Neuronal stem cell (in vitro differentiated cells): ENCODE data around the gene SLC9A5.

ENCODE experiments used
- DNase-seq: peaks from one replicate; pipeline ENCODE4 v3.0.0-alpha.2; 2013; ENCODE audit warnings: low spot score
- H2AFZ ChIP-seq: one replicate; pipeline ENCODE4 v1.6.1; 2013; ENCODE audit warnings: mild to moderate bottlenecking, low read length, inconsistent platforms
- H2AK5ac ChIP-seq: 2 replicates; pipeline ENCODE4 v1.6.1; 2013; ENCODE audit warnings: low read depth, mild to moderate bottlenecking, inconsistent platforms, low read length, moderate library complexity, mixed read lengths
- H2BK120ac ChIP-seq: 2 replicates; pipeline ENCODE4 v1.6.1; 2013; ENCODE audit warnings: low read depth, mild to moderate bottlenecking, inconsistent platforms, low read length, moderate library complexity, mixed read lengths
- H2BK12ac ChIP-seq: one replicate; pipeline ENCODE4 v1.6.1; 2013; ENCODE audit warnings: low read length, inconsistent platforms
- H2BK15ac ChIP-seq: 2 replicates; pipeline ENCODE4 v1.6.1; 2013; ENCODE audit warnings: mild to moderate bottlenecking, low read length, inconsistent platforms, mixed read lengths
- H2BK5ac ChIP-seq: one replicate; pipeline ENCODE4 v1.6.1; 2013; ENCODE audit warnings: inconsistent platforms, mild to moderate bottlenecking, low read length, moderate library complexity
- H3K14ac ChIP-seq: one replicate; pipeline ENCODE4 v1.6.1; 2013; ENCODE audit warnings: low read length, inconsistent platforms
- H3K18ac ChIP-seq: 2 replicates; pipeline ENCODE4 v1.6.1; 2013; ENCODE audit warnings: low read length, inconsistent platforms
- H3K23ac ChIP-seq: 2 replicates; pipeline ENCODE4 v1.6.1; 2013; ENCODE audit warnings: low read depth, mild to moderate bottlenecking, mixed read lengths, low read length, inconsistent platforms; ENCODE audit not compliant: poor library complexity
- H3K27ac ChIP-seq: replicated peaks from 3 replicates; pipeline ENCODE4 v1.5.1; 2013; ENCODE audit warnings: low read length, inconsistent platforms
- H3K27me3 ChIP-seq, 3 experiments: 2 replicates each; pipeline ENCODE4 v1.6.1; 2013; ENCODE audit warnings: low read length in 3 of 3, mild to moderate bottlenecking in 2 of 3, inconsistent platforms in 1 of 3, low read depth in 1 of 3, mixed read lengths in 1 of 3, moderate library complexity in 1 of 3; ENCODE audit not compliant: control insufficient read depth in 3 of 3, insufficient read depth in 3 of 3
- H3K36me3 ChIP-seq, 2 donors: replicated peaks in 1 of 2; 2 replicates each; pipeline ENCODE4 v1.6.1; 2013; ENCODE audit warnings: low read length in 2 of 2; ENCODE audit not compliant: control insufficient read depth in 2 of 2, insufficient read depth in 2 of 2
- H3K4ac ChIP-seq: 2 replicates; pipeline ENCODE4 v1.6.1; 2013; ENCODE audit warnings: inconsistent platforms, mild to moderate bottlenecking, low read length, moderate library complexity
- H3K4me1 ChIP-seq, 2 donors: 1 replicate in 1 of 2; 2 replicates in 1 of 2; pipeline ENCODE4 v1.6.1; 2013; ENCODE audit warnings: low read length in 2 of 2, low read depth in 1 of 2; ENCODE audit not compliant: control insufficient read depth in 2 of 2, insufficient read depth in 1 of 2
- H3K4me2 ChIP-seq: one replicate; pipeline ENCODE4 v1.6.1; 2013; ENCODE audit warnings: mild to moderate bottlenecking, low read length, inconsistent platforms; ENCODE audit not compliant: insufficient read depth, poor library complexity, severe bottlenecking
- H3K4me3 ChIP-seq, 2 donors: 2 replicates each; pipeline ENCODE4 v1.5.1; 2013; ENCODE audit warnings: low read length in 2 of 2, mild to moderate bottlenecking in 2 of 2, inconsistent platforms in 1 of 2, moderate library complexity in 1 of 2
- H3K79me1 ChIP-seq: one replicate; pipeline ENCODE4 v1.6.1; 2013; ENCODE audit warnings: low read depth, mild to moderate bottlenecking, inconsistent platforms, low read length, moderate library complexity
- H3K9ac ChIP-seq: one replicate; pipeline ENCODE4 v1.6.1; 2013; ENCODE audit warnings: mild to moderate bottlenecking, low read depth, low read length, inconsistent platforms; ENCODE audit not compliant: poor library complexity
- H3K9me3 ChIP-seq, 2 donors: replicated peaks in 1 of 2; 2 replicates each; pipeline versions ENCODE3 to v1.6.1; 2013; ENCODE audit warnings: low read length in 2 of 2, mild to moderate bottlenecking in 2 of 2, inconsistent platforms in 1 of 2, low read depth in 1 of 2, mixed read lengths in 1 of 2, moderate library complexity in 1 of 2; ENCODE audit not compliant: control insufficient read depth in 2 of 2, insufficient read depth in 1 of 2
- H4K8ac ChIP-seq: one replicate; pipeline ENCODE4 v1.6.1; 2013; ENCODE audit warnings: low read depth, mild to moderate bottlenecking, inconsistent platforms, low read length, moderate library complexity
- H4K91ac ChIP-seq: one replicate; pipeline ENCODE4 v1.6.1; 2013; ENCODE audit warnings: low read length, low read depth, mild to moderate bottlenecking, inconsistent platforms; ENCODE audit not compliant: poor library complexity
- WGBS, 2 donors: extraction: QIAGEN DNeasy Blood & Tissue Kit; methylation state at CpG; one replicate each; pipeline ENCODE4 v1.1.7; 2013; ENCODE audit warnings: missing lambda C conversion rate in 2 of 2, mixed read lengths in 1 of 2; ENCODE audit not compliant: insufficient read length in 2 of 2, insufficient replicate concordance in 1 of 2; ENCODE audit errors: extremely low coverage in 2 of 2; 5-methylcytosine and 5-hydroxymethylcytosine counted together

SLC9A5 gene

GRCh38 chr16:67258161-67258835 is 9.5 kb downstream of the SLC9A5 start:
- Histone ChIP-seq H2BK15ac (no peak overlapping the region), H2BK120ac (no peak overlapping the region), H3K23ac (peak overlapping the region; percentile 3), H3K79me1 (peaks cover 2% of the 10 kb centered on the region), H2AK5ac (no peak overlapping the region), H3K27ac (no peak overlapping the region), H3K27me3 (no peaks in the 10 kb centered on the region), H3K18ac (no peak overlapping the region), H2BK5ac (no peak overlapping the region), H2AFZ (no peak overlapping the region), H3K36me3 (no peaks in the 10 kb centered on the region), H3K4me1 (no peaks in the 10 kb centered on the region), H4K91ac (no peak overlapping the region), H4K8ac (no peak overlapping the region), H3K4me3 (no peak overlapping the region), H3K14ac (peak overlapping the region; percentile 63), H3K9ac (no peak overlapping the region), H3K4ac (no peak overlapping the region), H3K4me2 (no peak overlapping the region), H2BK12ac (no peak overlapping the region), H3K9me3 (no peaks in the 10 kb centered on the region)
- DNase-seq, result no peak
- no CpG with 5 or more reads among the region's 11 CpGs for WGBS, 2 donors

GRCh38 chr16:67259705-67260104 is 10.9 kb downstream of the SLC9A5 start:
- Histone ChIP-seq H3K4me1 (no peaks in the 10 kb centered on the region), H3K9ac (peak overlapping the region; percentile 72)

GRCh38 chr16:67260426-67261063 is 11.8 kb downstream of the SLC9A5 start:
- H3K27ac ChIP-seq, result no peak overlapping the region
- no peak overlapping the region for H2BK120ac ChIP-seq
- H3K18ac ChIP-seq, result no peak overlapping the region
- no peak overlapping the region for H3K4ac ChIP-seq
- no peak overlapping the region for H4K91ac ChIP-seq
- H2AFZ ChIP-seq, result peak overlapping the region; percentile 75
- no peaks in the 10 kb centered on the region for H3K4me1 ChIP-seq
- no peak overlapping the region for H3K23ac ChIP-seq
- no peak overlapping the region for H3K14ac ChIP-seq
- no CpG with 5 or more reads among the region's 4 CpGs for WGBS, 2 donors
- H3K4me3 ChIP-seq, result no peak overlapping the region
- no peak overlapping the region for H4K8ac ChIP-seq
- H2AK5ac ChIP-seq, result no peak overlapping the region
- peaks cover 2% of the 10 kb centered on the region for H3K79me1 ChIP-seq
- H3K9me3 ChIP-seq, result no peaks in the 10 kb centered on the region
- H3K36me3 ChIP-seq, result no peaks in the 10 kb centered on the region
- no peak overlapping the region for H2BK5ac ChIP-seq
- no peak overlapping the region for H2BK12ac ChIP-seq
- no peak overlapping the region for H2BK15ac ChIP-seq
- DNase-seq, result no peak
- H3K27me3 ChIP-seq, result no peaks in the 10 kb centered on the region
- H3K4me2 ChIP-seq, result no peak overlapping the region
- H3K9ac ChIP-seq, result no peak overlapping the region

More at GRCh38 chr16:67259705-67260104, 10.9 kb downstream of the SLC9A5 start:
- Histone ChIP-seq H3K4me3 (peak overlapping the region in 1 of 2 donors; percentile 43), H3K4ac (no peak overlapping the region), H3K27ac (no peak overlapping the region), H3K18ac (no peak overlapping the region), H4K91ac (no peak overlapping the region), H3K14ac (no peak overlapping the region), H2BK12ac (no peak overlapping the region), H2BK15ac (no peak overlapping the region), H3K23ac (no peak overlapping the region), H3K27me3 (no peaks in the 10 kb centered on the region), H3K79me1 (peaks cover 2% of the 10 kb centered on the region), H3K9me3 (no peaks in the 10 kb centered on the region), H2AFZ (no peak overlapping the region), H2BK5ac (no peak overlapping the region), H3K4me2 (no peak overlapping the region), H3K36me3 (no peaks in the 10 kb centered on the region), H2BK120ac (no peak overlapping the region), H2AK5ac (no peak overlapping the region), H4K8ac (no peak overlapping the region)
- WGBS, 2 donors, result no CpG with 5 or more reads among the region's 12 CpGs
- no peak for DNase-seq

- Histone ChIP-seq H4K8ac (no peak overlapping the region), H2BK15ac (no peak overlapping the region), H3K9ac (no peak overlapping the region), H3K14ac (no peak overlapping the region), H4K91ac (no peak overlapping the region), H3K79me1 (peaks cover 2% of the 10 kb centered on the region), H2BK5ac (no peak overlapping the region), H3K9me3 (no peaks in the 10 kb centered on the region), H2AK5ac (no peak overlapping the region), H3K4ac (no peak overlapping the region), H3K23ac (no peak overlapping the region), H3K36me3 (no peaks in the 10 kb centered on the region), H3K4me3 (no peak overlapping the region), H3K4me2 (no peak overlapping the region), H2AFZ (no peak overlapping the region), H3K27ac (no peak overlapping the region), H3K4me1 (no peaks in the 10 kb centered on the region), H3K27me3 (no peaks in the 10 kb centered on the region), H2BK12ac (no peak overlapping the region), H2BK120ac (no peak overlapping the region), H3K18ac (no peak overlapping the region)
- no CpG with 5 or more reads among the region's 3 CpGs for WGBS, 2 donors
- no peak for DNase-seq
Observed at GRCh38 chr16:67263201-67263600, 14.4 kb downstream of the SLC9A5 start.
